ENCODE results near the gene ACOX1. TPM values are rescaled to one million over a fixed set of nuclear protein-coding genes. Genes with fewer than 3 reads are reported as not detected.

Gene ACOX1
- total and polyA plus RNA-seq, 4 donors = 33.3 to 293 (median 63.4) TPM

- peaks cover 0 to 6% (median 2%) of the 10 kb centered on the region in 4 donors for H3K4me1 ChIP-seq (ENCODE audit: control insufficient read depth in 4 of 4, insufficient read depth in 4 of 4, low read length in 3 of 4)
- H3K4me3 ChIP-seq (ENCODE audit: low read depth in 1 of 3, low read length in 3 of 3) = no peak overlapping the region
- H3K27ac ChIP-seq (ENCODE audit: low read depth in 1 of 2, low read length in 2 of 2) = no peak overlapping the region
- WGBS = 27% methylated on average over 19 of the region's 19 CpGs
- H3K27me3 ChIP-seq (ENCODE audit: control insufficient read depth in 4 of 4, insufficient read depth in 4 of 4, low read length in 3 of 4) = no peaks in the 10 kb centered on the region
- no peaks in the 10 kb centered on the region for H3K9me3 ChIP-seq (ENCODE audit: control insufficient read depth in 4 of 4, low read length in 3 of 4)
- peak; percentile 80 for DNase-seq (ENCODE audit: low spot score)
- no peak overlapping the region for H3K9ac ChIP-seq (ENCODE audit: low read depth in 1 of 2, low read length in 2 of 2)
- TF ChIP-seq RAD21 (IDR thresholded peaks at IDR 0.05) (peak; percentile 88 to 92), HNF4A (conservative IDR thresholded peaks at IDR 0.05) (no peak), HNF4G (IDR thresholded peaks at IDR 0.05) (no peak), CTCF (IDR thresholded peaks at IDR 0.05; ENCODE audit: low read depth, low read length, missing input control) (peak; percentile 85)
- no peaks in the 10 kb centered on the region for H3K36me3 ChIP-seq (ENCODE audit: control insufficient read depth in 4 of 4, insufficient read depth in 3 of 4, low read depth in 1 of 4, low read length in 3 of 4)
Measured at GRCh38 chr17:76014100-76014924, 35.3 kb upstream of the ACOX1 start.

- no peak overlapping the region for H3K27ac ChIP-seq (ENCODE audit: low read depth in 1 of 2, low read length in 2 of 2)
- H3K4me1 ChIP-seq (ENCODE audit: control insufficient read depth in 4 of 4, insufficient read depth in 4 of 4, low read length in 3 of 4) = peaks cover 0 to 6% (median 2%) of the 10 kb centered on the region in 4 donors
- H3K27me3 ChIP-seq (ENCODE audit: control insufficient read depth in 4 of 4, insufficient read depth in 4 of 4, low read length in 3 of 4) = no peaks in the 10 kb centered on the region
- no peak overlapping the region for H3K9ac ChIP-seq (ENCODE audit: low read depth in 1 of 2, low read length in 2 of 2)
- no peaks in the 10 kb centered on the region for H3K36me3 ChIP-seq (ENCODE audit: control insufficient read depth in 4 of 4, insufficient read depth in 3 of 4, low read depth in 1 of 4, low read length in 3 of 4)
- TF ChIP-seq ATF3 (IDR thresholded peaks at IDR 0.05) (no peak), FOXA2 (IDR thresholded peaks at IDR 0.05) (no peak), FOXA1 (IDR thresholded peaks at IDR 0.05) (no peak), YY1 (IDR thresholded peaks at IDR 0.05) (no peak), ZBTB33 (IDR thresholded peaks at IDR 0.05) (no peak), EGR1 (IDR thresholded peaks at IDR 0.05; ENCODE audit: low read depth in 2 of 2) (no peak), HNF4G (IDR thresholded peaks at IDR 0.05) (no peak), SP1 (IDR thresholded peaks at IDR 0.05) (no peak), GABPA (IDR thresholded peaks at IDR 0.05 in 1 of 2, conservative IDR thresholded peaks at IDR 0.05 in 1 of 2) (no peak), RAD21 (IDR thresholded peaks at IDR 0.05) (no peak), NR2F2 (IDR thresholded peaks at IDR 0.05) (no peak), REST (IDR thresholded peaks at IDR 0.05) (no peak)
- no peaks in the 10 kb centered on the region for H3K9me3 ChIP-seq (ENCODE audit: control insufficient read depth in 4 of 4, low read length in 3 of 4)
- WGBS = 76% methylated on average over 15 of the region's 15 CpGs
- no peak for DNase-seq (ENCODE audit: low spot score)
- no peak overlapping the region for H3K4me3 ChIP-seq (ENCODE audit: low read depth in 1 of 3, low read length in 3 of 3)
Measured at GRCh38 chr17:76013377-76013932, 34.5 kb upstream of the ACOX1 start.
